Anterior cingulate cortex (tissue), 58 donors: ENCODE results near the gene TSPAN4.

Source experiments
- DNase-seq, 58 donors: peaks; one replicate each; lab custom pipeline; 2025; lab: John Stamatoyannopoulos, UW

The TSPAN4 gene

DNA sequence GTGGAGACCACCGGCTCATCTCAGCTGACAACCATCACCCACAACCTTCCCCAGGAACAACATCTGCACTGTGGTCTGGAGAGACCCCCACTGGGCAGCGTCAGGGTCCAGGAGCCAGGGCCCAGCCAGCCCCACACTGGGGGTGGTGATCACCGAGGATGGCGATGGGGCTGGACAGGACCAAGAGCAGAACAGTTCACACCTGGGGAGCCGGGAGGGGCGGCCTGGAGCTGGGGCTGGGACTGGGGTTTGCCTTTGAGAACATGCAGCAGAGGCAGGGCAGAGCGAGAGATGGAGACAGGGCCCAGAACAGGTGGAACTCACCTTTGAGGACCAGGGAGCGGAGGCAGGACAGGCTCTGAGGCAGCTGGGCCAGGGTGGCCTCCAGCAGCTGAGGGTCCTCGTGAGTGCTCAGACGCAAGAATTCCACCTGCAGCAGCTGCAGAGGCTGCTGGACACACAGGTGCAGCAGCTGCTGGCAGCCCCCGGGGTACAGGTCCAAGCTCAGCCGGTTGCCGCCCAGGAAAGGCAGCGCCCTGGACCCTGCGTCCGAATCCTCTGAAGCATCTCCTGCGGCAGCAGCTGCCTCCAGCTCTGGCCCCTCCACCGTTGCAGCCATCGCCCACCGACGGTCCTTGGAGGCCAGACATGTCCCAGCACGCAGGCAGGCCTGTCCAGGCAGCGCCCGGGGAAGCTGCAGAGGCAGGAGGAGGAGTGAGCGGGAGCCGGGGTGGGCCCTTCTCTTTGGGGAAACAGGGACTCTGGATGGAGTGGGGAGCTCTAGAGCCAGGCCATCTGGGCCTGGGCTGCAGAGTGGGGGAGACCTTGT lies 38.7 kb upstream of the TSPAN4 start:
- no peak for DNase-seq

- no peak for DNase-seq
Observed at GRCh38 chr11:804599-804964, 38.1 kb upstream of the TSPAN4 start.

DNA sequence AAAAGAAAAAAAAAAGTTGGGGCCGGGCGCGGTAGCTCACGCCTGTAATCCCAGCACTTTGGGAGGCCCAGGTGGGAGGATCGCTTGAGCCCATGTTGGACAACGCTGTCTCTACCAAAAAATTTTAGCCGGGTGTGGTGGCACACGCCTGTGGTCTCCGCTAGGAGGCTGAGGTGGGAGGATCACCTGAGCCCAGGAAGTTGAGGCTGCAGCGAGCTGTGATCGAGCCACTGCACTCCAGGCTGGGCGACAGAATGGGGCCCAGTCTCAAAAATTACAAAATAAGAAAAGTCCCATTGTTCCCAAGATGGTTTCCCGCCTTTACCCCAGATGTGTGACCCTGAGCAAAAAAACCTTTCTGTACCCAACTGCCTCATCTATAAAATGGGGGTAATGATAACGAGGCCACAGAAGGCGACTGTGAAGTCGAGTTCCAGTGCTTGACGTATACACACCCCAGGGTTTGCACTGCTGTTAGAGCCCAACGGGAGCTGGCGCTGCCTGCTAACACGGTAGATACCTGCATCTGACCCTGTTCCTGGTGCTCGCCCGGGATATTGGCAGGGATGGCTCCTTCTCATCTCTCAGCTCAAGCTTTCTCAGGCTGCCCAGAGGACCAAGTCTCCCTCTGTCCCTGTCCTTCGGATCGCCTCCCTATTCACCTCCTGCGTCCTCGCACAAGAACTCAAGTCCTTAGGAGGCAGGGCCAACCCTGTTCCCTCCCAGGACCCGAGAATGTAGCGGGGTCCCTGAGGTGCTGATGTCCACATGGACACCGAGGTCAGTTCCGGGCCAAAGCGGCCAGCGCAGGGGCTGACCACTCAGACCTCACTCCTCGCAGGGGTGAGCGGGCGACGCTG lies 34.0 kb upstream of the TSPAN4 start:
- peak in 4 of 58 donors; percentile 78 to 82 (median 82) for DNase-seq

- DNase-seq: peak; percentile 80 to 100 (median 97)
Observed at GRCh38 chr11:809287-810039, 33.2 kb upstream of the TSPAN4 start, which contains the start of gene RPLP2. Gene RPLP2, plus strand, starts transcription at chr11:809967. Its CDS starts 268 bp downstream, at chr11:810235.

DNA sequence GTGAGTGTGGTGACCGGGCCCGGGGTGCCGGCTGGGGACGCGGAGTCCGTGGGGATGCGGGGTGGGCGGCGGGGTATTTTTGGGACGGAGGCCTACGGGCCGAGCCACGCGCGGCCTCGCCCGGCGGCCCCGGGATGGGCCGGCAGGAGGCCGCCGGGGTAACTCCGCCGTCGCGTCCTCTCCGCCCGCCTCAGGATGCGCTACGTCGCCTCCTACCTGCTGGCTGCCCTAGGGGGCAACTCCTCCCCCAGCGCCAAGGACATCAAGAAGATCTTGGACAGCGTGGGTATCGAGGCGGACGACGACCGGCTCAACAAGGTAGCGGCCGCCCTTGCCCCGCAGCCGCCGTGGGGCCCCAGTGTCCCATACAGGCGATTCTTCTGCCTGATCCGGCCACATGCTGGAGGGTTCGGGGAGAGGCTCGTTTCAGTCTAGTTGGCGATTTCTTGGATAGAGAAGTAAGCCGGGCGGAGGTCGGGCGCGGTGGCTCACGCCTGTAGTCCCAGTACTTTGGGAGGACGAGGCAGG lies 32.5 kb upstream of the TSPAN4 start:
- DNase-seq: no peak

- no peak for DNase-seq
Observed at GRCh38 chr11:811446-812245, 31.0 kb upstream of the TSPAN4 start.

GRCh38 chr11:812390-812789 lies 30.3 kb upstream of the TSPAN4 start:
- DNase-seq: no peak

- DNase-seq: no peak
Observed at GRCh38 chr11:813072-813455, 29.6 kb upstream of the TSPAN4 start.

- DNase-seq: no peak
Observed at GRCh38 chr11:813456-814096, 29.1 kb upstream of the TSPAN4 start.

GRCh38 chr11:815675-816432 lies 26.8 kb upstream of the TSPAN4 start:
- no peak for DNase-seq

DNA sequence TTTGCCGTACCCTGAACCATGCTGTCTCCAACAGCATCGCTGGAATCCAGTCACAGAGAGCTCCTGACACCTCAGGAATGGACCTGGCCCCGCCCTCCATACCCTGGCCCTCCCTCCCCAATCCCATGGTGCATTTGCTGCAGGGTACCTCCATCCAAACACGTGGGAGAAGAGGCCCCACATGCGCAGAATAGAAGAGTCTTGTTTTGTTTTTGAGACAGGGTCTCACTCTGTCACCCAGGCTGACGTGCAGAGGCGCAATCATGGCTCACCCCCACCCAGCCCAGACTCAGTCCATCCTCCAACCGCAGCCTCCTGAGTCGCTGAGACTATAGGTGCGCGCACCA lies 26.2 kb upstream of the TSPAN4 start:
- DNase-seq: no peak

DNA sequence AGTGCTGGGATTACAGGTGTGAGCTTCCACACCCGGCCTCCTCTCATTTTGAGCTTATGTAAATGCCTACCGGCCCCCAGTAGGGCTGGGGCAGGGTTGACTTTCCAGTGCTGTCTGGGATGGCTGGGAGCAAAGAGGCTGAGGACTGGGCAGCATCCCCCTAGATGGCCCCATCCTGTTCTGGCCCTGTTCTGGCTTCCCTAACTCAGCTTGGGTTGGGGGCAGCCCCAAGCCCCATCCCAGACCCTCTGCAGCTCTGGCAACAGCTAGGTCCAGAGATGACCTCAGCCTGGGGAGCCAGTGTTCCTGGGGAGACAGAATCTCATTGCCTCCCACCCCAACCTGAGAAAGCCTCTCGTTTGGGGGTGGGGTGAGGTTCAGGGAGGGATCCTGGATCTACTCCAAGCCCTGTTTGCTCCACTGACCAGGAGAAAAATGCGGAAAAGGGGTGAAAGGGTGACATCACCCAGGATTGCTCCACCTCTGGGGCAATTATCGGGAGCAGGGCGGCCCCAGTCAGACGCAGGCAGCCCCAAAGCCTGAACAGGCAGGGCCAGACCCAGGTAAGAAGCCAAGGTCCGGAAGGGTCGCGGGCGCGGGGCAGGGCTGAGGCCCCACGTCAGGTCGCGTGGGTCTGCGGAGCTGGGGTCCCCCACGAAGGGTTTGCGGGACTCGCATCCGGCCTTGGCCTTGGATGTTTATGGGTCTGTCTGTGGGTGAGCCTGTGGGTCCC lies 24.1 kb upstream of the TSPAN4 start, which contains the start of gene PNPLA2:
TSS of gene PNPLA2 (plus strand) at position 519 of the 733 bp plus-strand sequence. CDS start 805 bp downstream, outside the sequence.
- no peak for DNase-seq

GRCh38 chr11:819129-819931 lies 23.3 kb upstream of the TSPAN4 start:
- peak; percentile 43 to 94 (median 84) for DNase-seq

DNA sequence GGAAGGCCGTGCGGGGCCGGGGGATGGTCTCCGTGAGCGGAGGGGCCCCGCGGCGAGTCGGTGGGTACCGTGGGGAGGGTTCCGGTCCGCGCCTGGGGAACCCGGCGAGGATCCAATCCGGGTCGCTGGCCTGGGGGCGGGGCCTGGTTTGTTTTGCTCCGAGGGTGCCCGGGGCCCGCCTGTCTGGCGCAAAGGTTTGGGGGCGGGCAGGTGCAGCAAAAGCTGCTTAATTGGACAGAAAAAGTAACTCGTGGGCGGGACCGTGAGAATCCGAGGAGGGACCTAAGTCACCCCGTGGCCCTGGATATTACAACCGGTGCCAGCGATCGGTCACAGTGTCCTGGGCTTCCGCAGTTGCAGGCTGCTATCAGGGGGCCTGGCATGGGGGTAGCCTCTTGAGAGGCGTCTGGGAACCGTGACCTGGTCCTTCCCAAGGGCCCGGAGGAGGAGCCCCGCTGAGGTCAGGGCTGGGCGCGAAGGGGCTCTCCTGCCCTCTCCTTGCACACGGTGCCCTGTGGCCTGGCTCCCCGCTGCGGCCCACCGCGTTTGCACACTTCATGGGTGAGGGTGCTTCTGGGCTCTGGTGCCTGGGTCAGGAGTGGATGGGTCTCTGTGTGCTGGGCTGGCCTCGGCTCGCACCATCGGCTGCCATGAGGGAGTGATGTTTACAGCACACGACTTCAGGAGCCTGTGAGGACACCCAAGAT lies 22.6 kb upstream of the TSPAN4 start:
- peak in 43 of 58 donors; percentile 32 to 75 (median 59) for DNase-seq

- peak in 16 of 58 donors; percentile 20 to 79 (median 38) for DNase-seq
Observed at GRCh38 chr11:820655-821511, 21.8 kb upstream of the TSPAN4 start.
